Colon (tissue), 2 donors: Measurements from ENCODE around the gene PIGV.
"Not testable (repeated sequence)": the region's sequence is repeated elsewhere in the genome, so short reads cannot be mapped to it uniquely, and the experiment has no call there.

Source experiments
- FAIRE-seq: peaks from 2 replicates; lab custom pipeline; 2012; peaks lifted over from hg19 to GRCh38; lab: Jason Lieb, UNC
- donor health status: control.
- donor health status: control.

PIGV gene

DNA sequence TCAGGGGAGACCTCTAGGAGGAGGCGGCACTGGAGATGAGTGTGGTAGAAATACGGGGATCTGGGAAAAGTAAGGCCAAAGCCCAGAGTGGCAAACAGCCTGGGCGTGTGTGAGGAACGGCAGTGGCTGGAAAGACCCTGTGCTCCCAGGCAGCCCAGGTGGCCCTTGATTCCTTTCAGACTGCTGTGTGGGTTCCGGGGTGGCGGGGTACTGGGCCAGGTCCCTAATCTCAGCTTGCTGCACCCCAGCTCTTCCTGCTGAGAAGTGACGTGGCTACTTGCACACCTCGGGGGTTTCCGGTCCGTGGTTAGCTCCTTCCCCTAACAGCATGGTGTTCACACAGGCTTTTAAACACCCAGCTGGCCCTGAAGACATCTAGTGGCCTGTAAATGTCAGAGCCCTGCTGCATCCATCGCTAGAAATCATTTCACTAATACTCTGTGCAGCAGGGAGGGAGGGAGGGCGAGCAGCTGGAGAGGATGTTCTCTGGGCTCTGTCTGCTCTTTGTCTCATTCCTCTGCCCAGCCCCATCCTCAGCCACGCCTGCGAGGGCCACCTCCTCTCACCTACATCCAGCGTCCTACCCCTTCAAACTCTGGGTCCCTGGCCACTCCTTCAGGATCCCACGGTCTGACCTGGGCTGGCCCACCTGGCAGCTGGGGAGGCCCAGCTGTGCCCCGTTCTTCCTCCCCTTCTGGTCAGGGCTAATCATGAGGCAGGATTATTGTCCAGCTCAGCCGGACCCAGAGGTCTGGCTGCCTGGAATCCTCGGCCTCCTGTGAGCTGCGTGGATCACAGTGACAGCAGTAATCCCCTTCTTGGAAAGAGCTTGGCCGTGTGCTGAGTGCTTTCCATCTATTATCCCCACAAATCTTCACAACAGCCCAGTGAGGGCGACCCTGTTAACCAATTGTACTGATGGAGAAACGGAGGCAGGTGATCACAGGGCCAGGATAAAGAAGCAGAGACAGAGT lies 46.0 kb downstream of the PIGV start:
- no peak for FAIRE-seq

DNA sequence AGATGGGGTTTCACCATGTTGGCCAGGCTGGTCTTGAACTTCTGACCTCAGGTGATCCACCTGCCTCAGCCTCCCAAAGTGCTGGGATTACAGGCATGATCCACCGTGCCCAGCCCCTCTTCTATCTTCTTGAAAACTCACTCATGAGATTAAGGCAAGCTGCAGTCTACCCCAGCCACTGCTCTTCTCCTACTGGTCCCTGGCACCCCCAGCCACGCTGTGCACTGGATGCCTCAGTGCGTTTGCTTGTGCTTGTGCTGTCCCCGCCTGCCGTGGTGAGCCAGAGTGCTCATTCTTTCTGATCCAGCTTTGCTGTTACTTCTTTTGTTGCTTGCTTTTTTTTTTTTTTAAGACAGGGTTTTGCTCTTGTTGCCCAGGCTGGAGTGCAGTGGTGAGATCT lies 49.9 kb downstream of the PIGV start:
- not testable (repeated sequence) for FAIRE-seq

DNA sequence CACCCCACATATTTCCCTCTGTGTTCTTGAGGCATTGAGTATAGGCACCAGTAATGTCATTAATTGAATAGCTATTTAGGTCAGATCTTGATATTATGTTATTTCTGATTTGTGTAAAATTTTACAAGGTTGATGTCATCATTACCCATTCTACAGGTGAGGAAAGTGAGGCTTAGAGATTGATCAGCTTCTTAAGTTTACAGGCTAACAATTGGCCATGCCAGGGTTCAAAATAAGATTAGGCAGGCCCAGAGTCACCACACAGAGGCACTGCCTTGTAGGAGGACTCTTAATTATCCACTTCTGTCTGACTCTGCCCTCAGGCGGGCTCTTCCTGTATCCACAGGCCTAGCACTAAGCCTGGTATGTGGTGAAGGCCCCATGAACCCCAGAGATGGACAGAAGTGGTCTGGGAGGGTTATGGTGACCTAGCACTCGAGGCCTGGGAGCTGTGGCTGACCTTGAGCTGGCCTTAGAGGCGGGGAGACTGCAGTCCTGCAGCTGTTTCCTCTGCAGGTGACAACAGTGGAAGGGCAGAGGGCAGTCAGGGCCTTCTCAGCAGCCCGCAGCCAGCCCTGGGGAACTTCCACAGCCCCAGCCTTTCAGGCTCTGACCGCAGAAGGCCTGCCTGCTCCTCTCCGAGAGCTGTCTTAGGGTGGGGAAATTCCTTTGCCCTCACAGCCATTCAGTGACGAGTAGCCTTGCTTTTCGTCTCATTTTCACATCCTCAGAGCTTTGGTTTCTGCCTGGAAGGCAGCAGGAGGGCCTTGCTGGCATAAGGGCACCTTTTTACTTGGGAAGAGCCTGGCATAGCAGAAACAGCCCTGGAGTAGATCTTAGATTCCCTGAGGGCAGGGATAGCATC lies 51.0 kb downstream of the PIGV start:
- FAIRE-seq = no peak

DNA sequence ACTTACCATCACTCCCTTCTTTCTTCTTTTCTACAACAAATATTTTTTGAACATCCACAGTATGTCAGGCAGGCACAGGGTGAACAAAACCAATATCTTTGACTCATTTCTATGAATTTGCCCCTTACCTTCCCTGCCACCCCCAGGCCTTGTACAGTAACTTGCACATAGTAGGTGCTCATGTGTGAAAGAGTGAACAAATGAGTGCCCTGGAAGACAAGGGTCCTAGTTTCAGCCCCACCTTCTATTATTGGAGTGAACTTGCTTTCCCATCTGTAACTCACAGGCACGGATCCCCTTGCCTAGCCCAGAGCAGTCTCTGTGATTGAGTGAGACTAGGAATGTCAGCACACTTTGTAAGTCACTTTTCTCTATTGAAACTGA lies 51.6 kb downstream of the PIGV start:
- FAIRE-seq = no peak

DNA sequence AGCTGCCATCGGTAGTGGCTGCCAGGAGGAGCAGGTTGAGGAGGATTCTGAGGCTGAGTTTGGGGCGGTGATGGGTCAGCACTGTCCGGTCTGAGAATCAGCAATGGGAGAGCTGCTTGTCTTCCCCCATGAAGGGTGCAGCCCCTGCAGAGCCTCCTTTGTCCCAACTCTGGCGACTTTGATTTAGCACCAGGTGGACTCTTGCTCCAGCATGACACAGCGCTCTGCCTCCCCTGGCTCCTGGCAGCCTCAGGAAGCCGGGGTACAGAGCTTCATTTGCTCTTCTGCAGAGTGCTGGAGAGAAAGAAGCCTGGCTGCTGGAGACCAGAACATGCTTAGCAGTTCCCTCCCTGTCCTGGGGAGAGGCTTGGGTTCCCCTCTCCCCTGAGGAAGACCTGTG lies 52.0 kb downstream of the PIGV start:
- FAIRE-seq = no peak

DNA sequence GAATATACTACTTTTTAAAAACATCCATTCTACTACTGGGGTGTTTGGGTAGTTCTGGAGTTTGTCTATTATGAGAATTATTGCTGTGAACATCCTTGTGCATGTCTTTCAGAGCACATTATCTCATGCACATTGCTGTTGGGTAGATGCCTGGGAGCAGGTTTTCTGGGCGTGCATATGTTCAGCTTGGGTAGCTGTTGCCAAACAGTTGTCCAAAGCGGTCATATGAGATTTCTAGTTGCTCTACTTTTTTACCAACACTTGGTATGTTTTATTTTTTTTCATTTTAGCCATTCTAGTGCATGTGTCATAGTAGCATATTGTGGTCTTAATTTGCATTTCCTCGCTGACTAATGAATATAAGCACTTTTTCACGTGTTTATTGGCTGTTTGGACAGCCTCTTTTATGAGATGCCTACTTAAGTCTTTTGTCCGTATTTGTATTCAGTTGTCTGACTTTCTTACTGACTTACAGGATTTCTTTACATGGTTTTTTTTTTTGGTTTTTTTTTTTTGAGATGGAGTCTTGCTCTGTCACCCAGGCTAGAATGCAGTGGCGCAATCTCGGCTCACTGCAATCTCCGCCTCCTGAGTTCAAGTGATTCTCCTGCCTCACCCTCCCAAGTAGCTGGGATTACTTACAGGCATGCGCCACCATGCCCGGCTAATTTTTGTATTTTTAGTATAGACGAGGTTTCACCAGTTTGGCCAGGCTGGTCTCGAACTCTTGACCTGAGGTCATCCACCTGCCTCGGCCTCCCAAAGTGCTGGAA lies 56.9 kb downstream of the PIGV start:
- FAIRE-seq = no peak

DNA sequence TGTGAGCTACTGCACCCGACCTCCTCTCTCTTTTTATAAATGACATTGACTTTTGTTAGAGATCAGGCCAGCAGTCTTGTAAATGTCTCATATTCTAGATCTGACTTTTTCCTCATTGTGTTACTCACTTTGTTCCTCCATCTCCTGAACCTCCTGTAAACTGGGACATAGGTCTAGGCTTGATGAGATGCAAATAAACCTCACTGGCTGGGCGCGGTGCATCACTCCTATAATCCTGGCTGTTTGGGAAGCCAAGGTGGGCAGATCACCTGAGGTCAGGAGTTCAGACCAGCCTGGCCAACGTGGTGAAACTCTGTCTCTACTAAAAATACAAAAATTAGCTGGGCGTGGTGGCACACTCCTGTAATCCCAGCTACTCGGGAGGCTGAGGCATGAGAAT lies 60.1 kb downstream of the PIGV start:
- FAIRE-seq = not testable (repeated sequence)
